HS-27A (cell line): Measurements from ENCODE around the gene CPS1.

Experiments
- DNase-seq: peaks from one replicate; pipeline ENCODE4 v3.0.0-alpha.2; 2012; ENCODE audit warnings: low read depth, missing footprints

Gene CPS1

GRCh38 chr2:210606001-210606400 is 49.6 kb downstream of the CPS1 start:
- DNase-seq = no peak

GRCh38 chr2:210611466-210611865 is 55.1 kb downstream of the CPS1 start:
- no peak for DNase-seq

DNA sequence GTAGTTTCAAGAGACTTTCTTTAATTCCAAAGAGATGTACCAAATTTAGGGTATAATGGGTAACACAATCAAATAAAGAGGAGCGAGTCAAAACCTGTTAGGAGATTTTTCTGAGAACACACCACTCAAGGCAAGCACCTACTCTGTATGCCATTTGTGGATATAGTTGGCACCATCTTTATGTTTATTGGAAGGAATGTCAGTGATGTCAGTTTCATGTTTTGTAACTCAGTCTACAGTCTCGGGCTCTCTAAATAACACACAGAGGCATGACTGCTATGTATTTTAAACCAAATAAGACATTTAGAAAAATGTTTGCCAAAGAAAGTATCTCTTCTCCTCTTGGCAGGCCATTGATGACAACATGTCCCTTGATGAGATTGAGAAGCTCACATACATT is 59.7 kb downstream of the CPS1 start:
- DNase-seq = no peak

DNA sequence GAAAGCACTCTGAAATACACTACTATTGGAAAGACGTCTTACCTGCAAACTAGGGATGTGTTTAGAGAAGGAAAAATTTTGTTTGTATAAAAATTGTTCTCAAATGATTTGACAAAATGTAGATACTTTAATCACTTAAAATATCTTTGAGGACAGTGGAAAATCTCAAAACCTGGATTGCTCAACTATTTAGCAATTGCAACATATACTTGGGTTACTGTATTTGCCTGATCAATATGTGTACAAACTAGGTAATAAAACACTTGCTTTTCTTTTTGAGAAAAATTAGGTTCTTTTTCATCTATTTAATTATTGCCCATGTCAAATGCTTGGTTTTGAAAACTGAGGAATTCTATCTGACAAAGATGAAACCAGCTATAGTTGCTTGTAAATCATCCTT is 60.9 kb downstream of the CPS1 start:
- DNase-seq = no peak

DNA sequence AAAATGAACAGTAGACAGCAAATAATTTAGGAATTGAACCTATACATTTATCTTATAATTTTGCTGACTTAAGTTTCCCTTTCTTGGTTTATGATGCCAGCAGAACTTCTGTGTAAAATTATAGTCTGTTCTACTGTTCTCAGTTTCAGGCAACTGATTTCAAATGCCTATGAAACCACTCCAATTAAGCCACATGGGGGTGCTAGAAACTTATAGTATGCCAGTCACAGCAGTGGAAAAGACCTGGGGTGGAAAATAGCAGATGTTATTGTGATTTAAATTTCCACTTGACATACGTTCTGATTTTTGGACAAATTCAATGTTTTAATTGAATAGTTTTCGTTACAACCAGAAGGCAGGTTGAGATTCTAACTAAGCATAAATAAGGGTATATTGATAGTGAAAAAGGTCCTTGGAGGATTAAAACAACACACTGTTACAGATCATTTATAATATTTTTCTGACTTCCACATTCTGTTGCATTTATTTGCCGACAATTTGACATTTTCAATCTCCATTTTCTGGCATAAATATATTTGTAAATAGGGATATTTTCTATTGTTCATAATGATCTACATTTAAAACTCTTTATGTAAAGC is 61.4 kb downstream of the CPS1 start:
- peak; percentile 1 for DNase-seq

GRCh38 chr2:210620456-210620855 is 64.1 kb downstream of the CPS1 start:
- no peak for DNase-seq

- no peak for DNase-seq
Observed at GRCh38 chr2:210623506-210623905, 67.1 kb downstream of the CPS1 start.

DNA sequence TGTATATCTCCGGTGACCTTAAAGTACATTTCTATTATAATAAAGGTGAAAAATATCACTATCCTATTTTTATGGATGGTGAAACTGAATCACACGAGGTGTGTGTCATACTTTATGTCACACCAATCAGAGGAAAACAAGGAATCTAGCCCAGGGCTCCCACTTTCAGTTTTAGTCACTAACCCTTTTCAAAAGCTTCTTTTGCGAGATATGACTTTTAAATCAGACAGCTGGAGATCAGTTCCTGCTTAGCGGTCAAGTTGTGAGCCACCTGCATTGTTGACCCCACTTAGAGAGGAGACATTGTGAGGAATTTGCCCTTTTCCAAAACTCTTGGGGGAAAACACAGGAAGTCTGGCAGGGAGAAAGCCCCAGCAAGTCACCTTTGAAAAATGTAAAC is 70.5 kb downstream of the CPS1 start:
- no peak for DNase-seq

- no peak for DNase-seq
Observed at GRCh38 chr2:210630873-210631560, 74.6 kb downstream of the CPS1 start.

DNA sequence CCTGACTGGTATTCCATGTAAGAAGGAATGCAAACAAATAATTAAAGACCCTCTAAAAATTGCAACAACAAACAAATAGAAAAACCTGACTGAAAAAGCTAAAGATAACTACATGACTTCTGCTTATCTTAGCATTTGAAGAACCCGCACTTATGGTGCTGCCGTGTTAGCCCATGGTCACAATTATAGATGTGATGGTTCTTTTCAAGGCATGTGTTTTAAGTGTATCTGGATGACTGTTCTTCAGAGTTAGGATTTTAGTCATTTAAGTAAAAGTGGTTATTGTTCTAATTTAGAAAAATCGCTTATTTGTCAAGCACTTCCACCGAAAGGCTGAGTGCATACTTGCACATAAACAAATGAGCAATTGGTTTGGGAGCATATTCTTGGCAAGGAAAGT is 77.3 kb downstream of the CPS1 start:
- DNase-seq = no peak

- DNase-seq = no peak
Observed at GRCh38 chr2:210635257-210635656, 78.9 kb downstream of the CPS1 start.

DNA sequence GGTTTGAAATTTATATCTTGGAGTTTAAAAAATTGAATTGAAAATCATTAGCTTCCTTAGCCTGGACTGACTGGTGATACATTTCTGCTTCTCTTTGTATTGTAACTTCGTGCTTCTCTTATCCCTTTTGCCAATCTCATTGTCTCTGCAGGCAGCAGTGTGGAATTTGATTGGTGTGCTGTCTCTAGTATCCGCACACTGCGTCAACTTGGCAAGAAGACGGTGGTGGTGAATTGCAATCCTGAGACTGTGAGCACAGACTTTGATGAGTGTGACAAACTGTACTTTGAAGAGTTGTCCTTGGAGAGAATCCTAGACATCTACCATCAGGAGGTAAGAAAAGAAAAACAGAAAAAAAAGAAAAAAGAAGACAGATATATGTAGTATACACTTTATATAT is 85.9 kb downstream of the CPS1 start:
- no peak for DNase-seq

DNA sequence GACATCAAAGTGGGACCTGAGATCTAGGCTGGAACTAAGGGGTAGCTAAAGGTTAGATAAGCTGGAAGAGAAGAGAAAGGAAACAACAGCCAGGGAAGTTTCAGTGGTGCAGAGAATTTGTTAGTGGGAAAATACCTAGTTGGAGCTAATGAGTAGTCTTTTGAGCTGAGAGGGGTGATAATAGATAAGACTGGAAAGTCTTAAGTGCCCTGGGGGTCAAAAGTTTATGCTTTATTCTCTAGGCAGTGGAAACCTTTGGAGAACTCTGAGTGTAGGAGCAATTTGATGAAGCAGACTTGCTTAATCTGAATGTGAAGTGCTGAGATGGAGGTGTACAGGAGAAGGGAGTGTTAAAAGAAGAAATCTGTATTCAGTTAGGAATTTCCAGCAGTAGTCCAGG is 90.8 kb downstream of the CPS1 start:
- DNase-seq = no peak

DNA sequence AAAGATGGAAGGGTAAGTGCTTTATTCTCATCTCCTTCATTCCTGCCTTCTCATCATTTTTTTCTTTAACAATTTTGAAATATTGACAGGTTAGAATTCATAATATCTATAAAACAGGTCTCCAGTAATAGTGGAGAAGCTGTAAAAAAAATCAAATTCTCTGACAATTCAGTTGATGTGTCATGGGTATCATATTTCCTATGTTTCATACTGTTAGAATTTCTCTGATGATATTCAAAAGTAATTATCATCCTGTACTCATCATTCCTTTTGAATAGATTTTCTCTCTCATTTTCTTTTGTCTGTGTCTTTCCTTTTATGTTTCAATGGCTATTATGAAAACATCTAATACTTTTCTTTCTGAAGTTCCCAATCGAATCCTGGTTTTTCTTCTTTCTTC is 97.7 kb downstream of the CPS1 start:
- DNase-seq = no peak

GRCh38 chr2:210655229-210655975 is 99.0 kb downstream of the CPS1 start:
- no peak for DNase-seq

DNA sequence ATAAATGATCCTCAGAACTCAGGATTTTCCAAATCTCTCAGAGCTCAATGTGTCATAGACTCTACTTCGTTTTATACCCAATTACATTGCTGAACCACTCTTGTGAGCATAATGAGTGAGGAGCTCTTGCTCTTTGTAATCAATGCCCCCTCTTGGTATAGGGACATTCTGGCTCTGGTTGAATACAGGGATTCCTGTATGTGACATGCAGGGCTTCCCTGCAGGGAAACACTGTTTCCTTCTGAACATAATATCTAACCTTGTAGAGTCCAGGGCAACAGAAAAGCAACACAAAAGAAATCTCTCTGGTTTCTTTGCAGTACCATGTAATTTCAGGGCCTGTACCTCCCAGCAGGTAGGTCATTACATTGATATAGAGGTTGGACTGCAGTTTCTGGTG is 101.5 kb downstream of the CPS1 start:
- DNase-seq = no peak

GRCh38 chr2:210660751-210661150 is 104.4 kb downstream of the CPS1 start:
- no peak for DNase-seq

GRCh38 chr2:210662560-210662959 is 106.2 kb downstream of the CPS1 start:
- no peak for DNase-seq

- no peak for DNase-seq
Observed at GRCh38 chr2:210663631-210664089, 107.3 kb downstream of the CPS1 start.

DNA sequence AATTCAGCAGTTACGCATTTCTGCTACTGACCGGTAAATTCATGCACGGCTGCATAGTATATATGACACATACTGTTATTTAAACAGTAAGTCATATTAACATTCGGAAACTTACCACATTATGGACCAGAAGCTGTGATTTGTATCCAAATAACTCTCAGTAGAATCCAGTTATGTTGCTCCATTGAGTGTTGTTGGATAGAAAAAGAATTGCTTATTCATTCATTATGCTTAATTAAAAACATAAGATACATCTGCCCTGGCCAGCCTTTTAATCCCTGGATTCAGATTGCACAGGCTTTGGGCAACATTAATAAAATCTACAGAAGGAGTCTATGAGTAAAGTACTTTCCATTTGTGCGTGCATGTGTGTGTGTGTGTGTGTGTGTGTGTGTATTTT is 111.3 kb downstream of the CPS1 start:
- no peak for DNase-seq

- no peak for DNase-seq
Observed at GRCh38 chr2:210671065-210671464, 114.7 kb downstream of the CPS1 start.

GRCh38 chr2:210673117-210673516 is 116.7 kb downstream of the CPS1 start:
- no peak for DNase-seq

- DNase-seq = no peak
Observed at GRCh38 chr2:210676067-210676466, 119.7 kb downstream of the CPS1 start.
